PFSK-1 (cell line): ENCODE data around the gene ATOH8.

Source experiments
- POLR2AphosphoS5 ChIP-seq: IDR thresholded peaks from 2 replicates; pipeline ENCODE4 v1.6.1; 2012; ENCODE audit warnings: low read depth, mild to moderate bottlenecking, control low read depth, low read length, moderate library complexity
- REST ChIP-seq, 2 experiments: IDR thresholded peaks; 2 replicates each; pipeline versions ENCODE4 v1.6.1 to v1.8.0; 2011 to 2012; ENCODE audit warnings: low read depth in 2 of 2, low read length in 2 of 2, control low read depth in 1 of 2, inconsistent platforms in 1 of 2, mild to moderate bottlenecking in 1 of 2, moderate library complexity in 1 of 2; ENCODE audit not compliant: insufficient read depth in 1 of 2
- TAF1 ChIP-seq: IDR thresholded peaks from 2 replicates; pipeline ENCODE4 v1.6.1; 2012; ENCODE audit warnings: low read length, control low read depth, borderline replicate concordance; ENCODE audit not compliant: insufficient read depth

- no peak for TF ChIP-seq POLR2AphosphoS5
- TF ChIP-seq TAF1: no peak
- TF ChIP-seq REST (IDR thresholded peaks at IDR 0.05; ENCODE audit: insufficient read depth in 1 of 2, low read depth in 2 of 2, low read length in 2 of 2): no peak
These were observed 14.2 kb downstream of the ATOH8 start for GRCh38 chr2:85767803-85768665.
